Smooth muscle cell of the coronary artery (primary cell): ENCODE measurements around the gene SOX21. TPM values are rescaled to one million over a fixed set of nuclear protein-coding genes. Genes with fewer than 3 reads are reported as not detected.

Experiments
- total RNA-seq: library from RNA; depleted of rRNA; stranded (reverse); fragments of >200 nt; gene quantifications from 2 replicates; pipeline ENCODE4 v1.2.3, GENCODE V29; 2014; ENCODE audit warnings: low replicate concordance

The SOX21 gene
- 0.08 TPM in 1 of 2 replicates, not detected in the other for total RNA-seq

DNA sequence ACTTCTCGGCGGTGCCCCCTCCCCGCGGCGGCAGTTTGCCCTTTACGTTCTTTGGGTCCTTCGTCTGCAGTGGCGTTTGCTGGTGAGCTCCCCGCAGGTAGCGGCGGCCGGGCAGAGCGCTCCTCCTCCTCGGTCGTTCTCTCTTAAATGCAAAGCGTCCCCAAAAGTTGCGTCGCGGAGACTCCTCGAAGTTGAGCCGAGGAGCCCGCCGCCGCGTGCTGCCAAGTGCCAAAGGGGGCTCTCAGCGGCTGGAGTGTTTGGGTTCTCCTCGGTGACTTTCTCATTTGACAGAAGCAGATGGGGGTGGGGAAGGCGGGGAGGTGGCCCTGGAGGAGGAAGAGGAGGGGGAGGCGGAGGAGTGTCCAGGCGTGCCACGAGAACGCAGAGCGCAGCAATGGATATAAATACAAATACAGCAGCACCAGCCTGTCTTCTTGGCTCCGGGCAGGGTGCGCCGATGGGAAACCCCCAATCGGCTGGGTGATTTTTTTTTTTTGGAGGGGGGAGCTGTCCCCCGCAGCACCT, at the start of gene SOX21:
TSS of gene SOX21 (minus strand) at position 259 of the 525 bp plus-strand sequence. CDS start 496 bp downstream, outside the sequence.

Other genes starting within 250 kb of the SOX21 start
- gene DCT, start 232.9 kb downstream of the SOX21 start, total RNA-seq = 0.12 TPM in 1 of 2 replicates, not detected in the other
- 7.3 and 13.4 TPM in 2 replicates for gene TGDS, start 116.4 kb downstream of the SOX21 start, total RNA-seq
- 4.1 and 10.7 TPM in 2 replicates for gene GPR180, start 110.7 kb downstream of the SOX21 start, total RNA-seq